NCI-H526 treated with DMSO at 0.1 percent for 48 hours (cell line): ENCODE results near the gene NR1H2.

Experiments
- DNase-seq: peaks from one replicate; lab custom pipeline; 2025; lab: John Stamatoyannopoulos, UW

The NR1H2 gene

GRCh38 chr19:50423279-50424113 is 47.2 kb downstream of the NR1H2 start:
- no peak for DNase-seq

DNA sequence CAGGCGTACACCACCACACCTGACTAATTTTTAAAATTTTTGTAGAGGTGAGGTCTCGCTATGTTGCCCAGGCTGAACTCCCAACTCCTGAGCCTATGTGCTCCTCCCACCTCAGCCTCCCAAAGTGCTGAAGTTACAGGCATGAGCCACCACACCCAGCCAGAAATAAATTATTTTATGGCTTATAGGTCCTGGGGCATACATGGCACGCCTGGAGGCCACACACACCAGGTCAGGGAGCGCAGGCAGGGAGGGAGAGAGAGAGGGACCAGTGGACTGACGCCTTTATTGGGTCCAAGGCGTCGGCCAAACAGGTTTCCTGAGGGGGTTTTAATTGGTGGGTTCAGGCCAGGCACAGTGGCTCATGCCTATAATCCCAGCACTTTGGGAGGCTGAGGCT is 49.3 kb downstream of the NR1H2 start:
- DNase-seq = no peak

DNA sequence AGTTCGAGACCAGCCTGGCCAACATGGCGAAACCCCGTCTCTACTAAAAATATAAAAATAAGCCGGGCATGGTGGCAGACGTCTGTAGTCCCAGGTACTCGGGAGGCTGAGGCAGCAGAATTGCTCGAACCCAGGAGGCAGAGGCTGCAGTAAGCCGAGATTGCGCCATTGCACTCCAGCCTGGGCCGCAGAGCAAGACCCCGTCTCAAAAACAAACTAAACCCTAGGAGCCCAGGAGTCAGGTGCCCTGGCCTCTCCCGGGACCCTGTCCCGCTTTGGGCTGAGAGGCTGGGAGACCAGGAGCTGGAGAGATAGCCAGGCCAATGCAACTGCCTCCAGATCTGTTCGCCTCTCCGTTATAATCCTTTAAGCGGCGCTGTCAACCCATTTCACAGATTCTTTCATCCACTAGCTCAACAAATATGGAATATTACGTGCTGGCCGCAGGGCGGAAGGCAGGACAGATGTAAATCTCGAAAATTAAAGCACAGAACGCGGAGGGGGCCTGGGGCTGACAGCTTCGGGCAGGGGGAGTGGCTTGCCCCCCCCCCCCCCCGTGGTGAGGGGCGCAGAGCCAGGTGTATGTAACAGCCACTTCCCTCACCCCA is 51.2 kb downstream of the NR1H2 start:
- no peak for DNase-seq

DNA sequence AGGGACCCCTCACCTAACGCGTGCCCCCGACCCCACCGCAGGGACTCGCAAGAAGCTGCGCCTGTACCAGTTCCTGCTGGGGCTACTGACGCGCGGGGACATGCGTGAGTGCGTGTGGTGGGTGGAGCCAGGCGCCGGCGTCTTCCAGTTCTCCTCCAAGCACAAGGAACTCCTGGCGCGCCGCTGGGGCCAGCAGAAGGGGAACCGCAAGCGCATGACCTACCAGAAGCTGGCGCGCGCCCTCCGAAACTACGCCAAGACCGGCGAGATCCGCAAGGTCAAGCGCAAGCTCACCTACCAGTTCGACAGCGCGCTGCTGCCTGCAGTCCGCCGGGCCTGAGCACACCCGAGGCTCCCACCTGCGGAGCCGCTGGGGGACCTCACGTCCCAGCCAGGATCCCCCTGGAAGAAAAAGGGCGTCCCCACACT is 51.8 kb downstream of the NR1H2 start:
- no peak for DNase-seq

- no peak for DNase-seq
Observed at GRCh38 chr19:50428772-50429463, 52.7 kb downstream of the NR1H2 start.

GRCh38 chr19:50430888-50431342 is 54.7 kb downstream of the NR1H2 start:
- DNase-seq = no peak

- peak; percentile 65 for DNase-seq
Observed at GRCh38 chr19:50431343-50432220, 55.3 kb downstream of the NR1H2 start.

- no peak for DNase-seq
Observed at GRCh38 chr19:50432221-50433028, 56.2 kb downstream of the NR1H2 start, which contains the start of gene MYBPC2. Gene MYBPC2 (plus strand): TSS chr19:50432892. CDS start chr19:50432954, 62 bp downstream.
